ENCODE data around the gene GOSR2. TPM values are rescaled to one million over a fixed set of nuclear protein-coding genes. Genes with fewer than 3 reads are reported as not detected.

GOSR2 gene
- total and polyA plus RNA-seq, 2 of the 13 experiments (the other 11 are each of a cell fraction or from before 2014, with no cell fraction given), result 61.5 to 63.9 TPM

DNA sequence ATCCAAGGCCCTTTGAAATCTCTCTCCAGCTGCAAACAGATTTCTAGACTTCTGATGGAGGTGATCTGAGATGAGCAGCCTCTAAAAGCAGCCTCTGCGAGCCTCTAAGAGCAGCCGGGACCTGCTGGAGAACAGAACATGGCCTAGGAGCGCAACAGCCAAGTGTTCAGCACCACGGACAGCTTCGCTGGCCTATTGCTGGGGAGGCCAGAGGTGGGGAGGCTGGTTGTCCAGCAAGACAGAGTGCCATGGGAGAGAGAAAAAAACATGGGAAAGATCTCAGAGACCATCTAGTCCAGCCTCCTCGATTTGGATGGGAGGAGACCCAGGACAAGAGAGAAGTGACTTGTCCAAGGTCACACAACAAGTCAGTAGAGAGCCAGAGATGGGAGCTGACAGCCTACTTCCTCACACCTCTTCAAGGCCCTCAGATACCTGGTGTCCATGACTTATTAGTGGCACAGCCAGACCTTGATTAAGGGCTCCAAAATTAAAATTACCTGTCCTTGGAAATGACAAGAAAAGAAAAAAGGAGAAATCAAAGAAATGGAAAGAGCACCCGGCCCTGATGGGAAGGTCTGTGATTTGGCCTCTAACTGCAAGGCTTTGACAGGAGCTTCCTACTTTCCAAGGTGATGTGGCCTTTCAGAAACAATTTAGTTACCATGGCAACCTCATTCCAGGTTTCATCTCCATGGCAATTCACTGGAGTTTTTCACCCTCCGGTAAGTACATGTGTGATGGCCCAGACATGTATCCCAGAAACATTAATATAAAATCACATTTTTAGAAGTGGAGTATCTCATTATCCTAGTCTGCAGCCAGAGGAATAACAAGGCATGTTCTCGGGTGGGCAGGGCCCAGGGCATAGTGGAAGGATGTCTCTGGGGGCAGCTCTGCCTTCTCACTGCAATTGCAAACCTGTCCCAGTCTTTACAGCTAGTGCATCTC is 41.6 kb downstream of the GOSR2 start (continued):
- TF ChIP-seq, protein P1, sequence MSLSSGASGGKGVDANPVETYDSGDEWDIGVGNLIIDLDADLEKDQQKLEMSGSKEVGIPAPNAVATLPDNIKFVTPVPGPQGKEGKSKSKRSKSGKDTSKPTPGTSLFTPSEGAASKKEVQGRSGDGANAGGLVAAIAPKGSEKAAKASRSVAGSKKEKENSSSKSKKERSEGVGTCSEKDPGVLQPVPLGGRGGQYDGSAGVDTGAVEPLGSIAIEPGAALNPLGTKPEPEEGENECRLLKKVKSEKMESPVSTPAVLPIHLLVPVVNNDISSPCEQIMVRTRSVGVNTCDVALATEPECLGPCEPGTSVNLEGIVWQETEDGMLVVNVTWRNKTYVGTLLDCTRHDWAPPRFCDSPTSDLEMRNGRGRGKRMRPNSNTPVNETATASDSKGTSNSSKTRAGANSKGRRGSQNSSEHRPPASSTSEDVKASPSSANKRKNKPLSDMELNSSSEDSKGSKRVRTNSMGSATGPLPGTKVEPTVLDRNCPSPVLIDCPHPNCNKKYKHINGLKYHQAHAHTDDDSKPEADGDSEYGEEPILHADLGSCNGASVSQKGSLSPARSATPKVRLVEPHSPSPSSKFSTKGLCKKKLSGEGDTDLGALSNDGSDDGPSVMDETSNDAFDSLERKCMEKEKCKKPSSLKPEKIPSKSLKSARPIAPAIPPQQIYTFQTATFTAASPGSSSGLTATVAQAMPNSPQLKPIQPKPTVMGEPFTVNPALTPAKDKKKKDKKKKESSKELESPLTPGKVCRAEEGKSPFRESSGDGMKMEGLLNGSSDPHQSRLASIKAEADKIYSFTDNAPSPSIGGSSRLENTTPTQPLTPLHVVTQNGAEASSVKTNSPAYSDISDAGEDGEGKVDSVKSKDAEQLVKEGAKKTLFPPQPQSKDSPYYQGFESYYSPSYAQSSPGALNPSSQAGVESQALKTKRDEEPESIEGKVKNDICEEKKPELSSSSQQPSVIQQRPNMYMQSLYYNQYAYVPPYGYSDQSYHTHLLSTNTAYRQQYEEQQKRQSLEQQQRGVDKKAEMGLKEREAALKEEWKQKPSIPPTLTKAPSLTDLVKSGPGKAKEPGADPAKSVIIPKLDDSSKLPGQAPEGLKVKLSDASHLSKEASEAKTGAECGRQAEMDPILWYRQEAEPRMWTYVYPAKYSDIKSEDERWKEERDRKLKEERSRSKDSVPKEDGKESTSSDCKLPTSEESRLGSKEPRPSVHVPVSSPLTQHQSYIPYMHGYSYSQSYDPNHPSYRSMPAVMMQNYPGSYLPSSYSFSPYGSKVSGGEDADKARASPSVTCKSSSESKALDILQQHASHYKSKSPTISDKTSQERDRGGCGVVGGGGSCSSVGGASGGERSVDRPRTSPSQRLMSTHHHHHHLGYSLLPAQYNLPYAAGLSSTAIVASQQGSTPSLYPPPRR (CRISPR knock-in tag; IDR thresholded peaks at IDR 0.05; ENCODE audit: borderline replicate concordance), result no peak
- TF ChIP-seq, protein P2, sequence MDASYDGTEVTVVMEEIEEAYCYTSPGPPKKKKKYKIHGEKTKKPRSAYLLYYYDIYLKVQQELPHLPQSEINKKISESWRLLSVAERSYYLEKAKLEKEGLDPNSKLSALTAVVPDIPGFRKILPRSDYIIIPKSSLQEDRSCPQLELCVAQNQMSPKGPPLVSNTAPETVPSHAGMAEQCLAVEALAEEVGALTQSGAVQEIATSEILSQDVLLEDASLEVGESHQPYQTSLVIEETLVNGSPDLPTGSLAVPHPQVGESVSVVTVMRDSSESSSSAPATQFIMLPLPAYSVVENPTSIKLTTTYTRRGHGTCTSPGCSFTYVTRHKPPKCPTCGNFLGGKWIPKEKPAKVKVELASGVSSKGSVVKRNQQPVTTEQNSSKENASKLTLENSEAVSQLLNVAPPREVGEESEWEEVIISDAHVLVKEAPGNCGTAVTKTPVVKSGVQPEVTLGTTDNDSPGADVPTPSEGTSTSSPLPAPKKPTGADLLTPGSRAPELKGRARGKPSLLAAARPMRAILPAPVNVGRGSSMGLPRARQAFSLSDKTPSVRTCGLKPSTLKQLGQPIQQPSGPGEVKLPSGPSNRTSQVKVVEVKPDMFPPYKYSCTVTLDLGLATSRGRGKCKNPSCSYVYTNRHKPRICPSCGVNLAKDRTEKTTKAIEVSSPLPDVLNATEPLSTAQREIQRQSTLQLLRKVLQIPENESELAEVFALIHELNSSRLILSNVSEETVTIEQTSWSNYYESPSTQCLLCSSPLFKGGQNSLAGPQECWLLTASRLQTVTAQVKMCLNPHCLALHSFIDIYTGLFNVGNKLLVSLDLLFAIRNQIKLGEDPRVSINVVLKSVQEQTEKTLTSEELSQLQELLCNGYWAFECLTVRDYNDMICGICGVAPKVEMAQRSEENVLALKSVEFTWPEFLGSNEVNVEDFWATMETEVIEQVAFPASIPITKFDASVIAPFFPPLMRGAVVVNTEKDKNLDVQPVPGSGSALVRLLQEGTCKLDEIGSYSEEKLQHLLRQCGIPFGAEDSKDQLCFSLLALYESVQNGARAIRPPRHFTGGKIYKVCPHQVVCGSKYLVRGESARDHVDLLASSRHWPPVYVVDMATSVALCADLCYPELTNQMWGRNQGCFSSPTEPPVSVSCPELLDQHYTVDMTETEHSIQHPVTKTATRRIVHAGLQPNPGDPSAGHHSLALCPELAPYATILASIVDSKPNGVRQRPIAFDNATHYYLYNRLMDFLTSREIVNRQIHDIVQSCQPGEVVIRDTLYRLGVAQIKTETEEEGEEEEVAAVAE (CRISPR knock-in tag; IDR thresholded peaks at IDR 0.05; ENCODE audit: borderline replicate concordance), result no peak
- TF ChIP-seq ZKSCAN1 (IDR thresholded peaks at IDR 0.05; ENCODE audit: low read length), result no peak
- TF ChIP-seq PHF8 (CRISPR knock-in tag; IDR thresholded peaks at IDR 0.05), result no peak
- TF ChIP-seq, protein P3, sequence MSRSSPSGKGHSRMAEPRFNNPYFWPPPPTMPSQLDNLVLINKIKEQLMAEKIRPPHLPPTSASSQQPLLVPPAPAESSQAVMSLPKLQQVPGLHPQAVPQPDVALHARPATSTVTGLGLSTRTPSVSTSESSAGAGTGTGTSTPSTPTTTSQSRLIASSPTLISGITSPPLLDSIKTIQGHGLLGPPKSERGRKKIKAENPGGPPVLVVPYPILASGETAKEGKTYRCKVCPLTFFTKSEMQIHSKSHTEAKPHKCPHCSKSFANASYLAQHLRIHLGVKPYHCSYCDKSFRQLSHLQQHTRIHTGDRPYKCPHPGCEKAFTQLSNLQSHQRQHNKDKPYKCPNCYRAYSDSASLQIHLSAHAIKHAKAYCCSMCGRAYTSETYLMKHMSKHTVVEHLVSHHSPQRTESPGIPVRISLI (CRISPR knock-in tag; IDR thresholded peaks at IDR 0.05; ENCODE audit: borderline replicate concordance), result no peak
- no peak for TF ChIP-seq ZNF616 (CRISPR knock-in tag; IDR thresholded peaks at IDR 0.05; ENCODE audit: low read depth)
- no peak for TF ChIP-seq SP140L (CRISPR knock-in tag; IDR thresholded peaks at IDR 0.05; ENCODE audit: borderline replicate concordance)
- TF ChIP-seq, protein P4, sequence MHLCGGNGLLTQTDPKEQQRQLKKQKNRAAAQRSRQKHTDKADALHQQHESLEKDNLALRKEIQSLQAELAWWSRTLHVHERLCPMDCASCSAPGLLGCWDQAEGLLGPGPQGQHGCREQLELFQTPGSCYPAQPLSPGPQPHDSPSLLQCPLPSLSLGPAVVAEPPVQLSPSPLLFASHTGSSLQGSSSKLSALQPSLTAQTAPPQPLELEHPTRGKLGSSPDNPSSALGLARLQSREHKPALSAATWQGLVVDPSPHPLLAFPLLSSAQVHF (CRISPR knock-in tag; IDR thresholded peaks at IDR 0.05), result no peak
- TF ChIP-seq NAIF1 (CRISPR knock-in tag; IDR thresholded peaks at IDR 0.05; ENCODE audit: borderline replicate concordance), result no peak
- no peak for TF ChIP-seq CBX1 (IDR thresholded peaks at IDR 0.05; ENCODE audit: low read depth)
- TF ChIP-seq HIVEP1 (CRISPR knock-in tag; IDR thresholded peaks at IDR 0.05), result peak; percentile 53; the same call in 1 of the 2 replicates
- TF ChIP-seq SMAD9 (CRISPR knock-in tag; IDR thresholded peaks at IDR 0.05), result no peak
- TF ChIP-seq SOX5 (CRISPR knock-in tag; IDR thresholded peaks at IDR 0.05; ENCODE audit: borderline replicate concordance), result 0 out of 2 replicates have a peak, but pooled peaks have one; percentile 21
- no peak for TF ChIP-seq PHF20 (CRISPR knock-in tag; IDR thresholded peaks at IDR 0.05)
- no peak for TF ChIP-seq ZNF30 (CRISPR knock-in tag; IDR thresholded peaks at IDR 0.05)
- TF ChIP-seq, protein P5, sequence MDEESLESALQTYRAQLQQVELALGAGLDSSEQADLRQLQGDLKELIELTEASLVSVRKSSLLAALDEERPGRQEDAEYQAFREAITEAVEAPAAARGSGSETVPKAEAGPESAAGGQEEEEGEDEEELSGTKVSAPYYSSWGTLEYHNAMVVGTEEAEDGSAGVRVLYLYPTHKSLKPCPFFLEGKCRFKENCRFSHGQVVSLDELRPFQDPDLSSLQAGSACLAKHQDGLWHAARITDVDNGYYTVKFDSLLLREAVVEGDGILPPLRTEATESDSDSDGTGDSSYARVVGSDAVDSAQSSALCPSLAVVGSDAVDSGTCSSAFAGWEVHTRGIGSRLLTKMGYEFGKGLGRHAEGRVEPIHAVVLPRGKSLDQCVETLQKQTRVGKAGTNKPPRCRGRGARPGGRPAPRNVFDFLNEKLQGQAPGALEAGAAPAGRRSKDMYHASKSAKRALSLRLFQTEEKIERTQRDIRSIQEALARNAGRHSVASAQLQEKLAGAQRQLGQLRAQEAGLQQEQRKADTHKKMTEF (CRISPR knock-in tag; IDR thresholded peaks at IDR 0.05), result no peak

All from HepG2 (cell line).